ENCODE measurements around the gene NEU4. TPM values are rescaled to one million over a fixed set of nuclear protein-coding genes. Genes with fewer than 3 reads are reported as not detected.
"Not testable (repeated sequence)": the region's sequence is repeated elsewhere in the genome, so short reads cannot be mapped to it uniquely, and the experiment has no call there.

Gene NEU4
- polyA plus RNA-seq, 1 donor, result 0.67 TPM

GRCh38 chr2:241775223-241776177, 33.5 kb upstream of the NEU4 start:
- no peaks in the 10 kb centered on the region for H3K36me3 ChIP-seq (ENCODE audit: control insufficient read depth, insufficient read depth, low read length)
- WGBS (ENCODE audit: insufficient coverage, low lambda C conversion rate), result no CpG with 5 or more reads among the region's 34 CpGs
- DNase-seq, result no peak
- H3K9me3 ChIP-seq (ENCODE audit: control insufficient read depth, low read depth, low read length), result no peaks in the 10 kb centered on the region
- no peak overlapping the region for H3K4me3 ChIP-seq (ENCODE audit: low read length)
- H3K27ac ChIP-seq (ENCODE audit: low read length), result no peak overlapping the region
- H3K27me3 ChIP-seq (ENCODE audit: control insufficient read depth, insufficient read depth, low read length), result peaks cover 4% of the 10 kb centered on the region
- H3K4me1 ChIP-seq (ENCODE audit: control insufficient read depth, insufficient read depth, low read length), result peaks cover 20% of the 10 kb centered on the region

GRCh38 chr2:241776336-241777169, 32.4 kb upstream of the NEU4 start, which contains the start of gene GAL3ST2:
TSS of gene GAL3ST2 (plus strand) at chr2:241776822. CDS start at chr2:241776956, 134 bp downstream.
- Histone ChIP-seq H3K4me3 (ENCODE audit: low read length) (no peak within 1 kb of the TSS), H3K9me3 (ENCODE audit: control insufficient read depth, low read depth, low read length) (no peaks in the 10 kb centered on the region), H3K36me3 (ENCODE audit: control insufficient read depth, insufficient read depth, low read length) (no peaks in the 10 kb centered on the region), H3K4me1 (ENCODE audit: control insufficient read depth, insufficient read depth, low read length) (peaks cover 10% of the 10 kb centered on the region), H3K27me3 (ENCODE audit: control insufficient read depth, insufficient read depth, low read length) (peaks cover 4% of the 10 kb centered on the region), H3K27ac (ENCODE audit: low read length) (no peak within 1 kb of the TSS)
- no peak for DNase-seq
- WGBS (ENCODE audit: insufficient coverage, low lambda C conversion rate), result no CpG with 5 or more reads among the region's 27 CpGs

- WGBS (ENCODE audit: insufficient coverage, low lambda C conversion rate), result no CpG with 5 or more reads among the region's 22 CpGs
- Histone ChIP-seq H3K4me3 (ENCODE audit: low read length) (no peak overlapping the region), H3K27me3 (ENCODE audit: control insufficient read depth, insufficient read depth, low read length) (peaks cover 4% of the 10 kb centered on the region), H3K9me3 (ENCODE audit: control insufficient read depth, low read depth, low read length) (no peaks in the 10 kb centered on the region), H3K36me3 (ENCODE audit: control insufficient read depth, insufficient read depth, low read length) (no peaks in the 10 kb centered on the region), H3K27ac (ENCODE audit: low read length) (no peak overlapping the region), H3K4me1 (ENCODE audit: control insufficient read depth, insufficient read depth, low read length) (peaks cover 4% of the 10 kb centered on the region)
- no peak for DNase-seq
These were observed 31.8 kb upstream of the NEU4 start for GRCh38 chr2:241777170-241777685.

- peaks cover 2% of the 10 kb centered on the region for H3K27me3 ChIP-seq (ENCODE audit: control insufficient read depth, insufficient read depth, low read length)
- H3K4me3 ChIP-seq (ENCODE audit: low read length), result no peak overlapping the region
- H3K9me3 ChIP-seq (ENCODE audit: control insufficient read depth, low read depth, low read length), result no peaks in the 10 kb centered on the region
- no peak for DNase-seq
- H3K36me3 ChIP-seq (ENCODE audit: control insufficient read depth, insufficient read depth, low read length), result no peaks in the 10 kb centered on the region
- H3K4me1 ChIP-seq (ENCODE audit: control insufficient read depth, insufficient read depth, low read length), result no peaks in the 10 kb centered on the region
- WGBS (ENCODE audit: insufficient coverage, low lambda C conversion rate), result no CpG with 5 or more reads among the region's 21 CpGs
- no peak overlapping the region for H3K27ac ChIP-seq (ENCODE audit: low read length)
These were observed 31.0 kb upstream of the NEU4 start for GRCh38 chr2:241777686-241778627.

- Histone ChIP-seq H3K9me3 (ENCODE audit: control insufficient read depth, low read depth, low read length) (no peaks in the 10 kb centered on the region), H3K27ac (ENCODE audit: low read length) (no peak overlapping the region), H3K27me3 (ENCODE audit: control insufficient read depth, insufficient read depth, low read length) (no peaks in the 10 kb centered on the region), H3K36me3 (ENCODE audit: control insufficient read depth, insufficient read depth, low read length) (no peaks in the 10 kb centered on the region), H3K4me1 (ENCODE audit: control insufficient read depth, insufficient read depth, low read length) (no peaks in the 10 kb centered on the region), H3K4me3 (ENCODE audit: low read length) (no peak overlapping the region)
- 80% methylated on average over 4 of the region's 5 CpGs for WGBS (ENCODE audit: insufficient coverage, low lambda C conversion rate)
- no peak for DNase-seq
These were observed 27.9 kb upstream of the NEU4 start for GRCh38 chr2:241780939-241781569.

- not testable (repeated sequence) for H3K4me3 ChIP-seq (ENCODE audit: low read length); H3K36me3 ChIP-seq (ENCODE audit: control insufficient read depth, insufficient read depth, low read length); H3K27ac ChIP-seq (ENCODE audit: low read length); DNase-seq; H3K27me3 ChIP-seq (ENCODE audit: control insufficient read depth, insufficient read depth, low read length); H3K4me1 ChIP-seq (ENCODE audit: control insufficient read depth, insufficient read depth, low read length); H3K9me3 ChIP-seq (ENCODE audit: control insufficient read depth, low read depth, low read length)
- 100% methylated on average over 1 of the region's 3 CpGs for WGBS (ENCODE audit: insufficient coverage, low lambda C conversion rate)
These were observed 26.9 kb upstream of the NEU4 start for GRCh38 chr2:241782053-241782452.

GRCh38 chr2:241788135-241788534, 20.9 kb upstream of the NEU4 start:
- Histone ChIP-seq H3K36me3 (ENCODE audit: control insufficient read depth, insufficient read depth, low read length) (no peaks in the 10 kb centered on the region), H3K4me3 (ENCODE audit: low read length) (no peak overlapping the region), H3K27me3 (ENCODE audit: control insufficient read depth, insufficient read depth, low read length) (no peaks in the 10 kb centered on the region), H3K9me3 (ENCODE audit: control insufficient read depth, low read depth, low read length) (no peaks in the 10 kb centered on the region), H3K27ac (ENCODE audit: low read length) (no peak overlapping the region), H3K4me1 (ENCODE audit: control insufficient read depth, insufficient read depth, low read length) (no peaks in the 10 kb centered on the region)
- WGBS (ENCODE audit: insufficient coverage, low lambda C conversion rate), result no CpG with 5 or more reads among the region's 4 CpGs
- DNase-seq, result no peak

GRCh38 chr2:241788572-241788971, 20.4 kb upstream of the NEU4 start:
- no CpG with 5 or more reads among the region's 3 CpGs for WGBS (ENCODE audit: insufficient coverage, low lambda C conversion rate)
- no peak for DNase-seq

GRCh38 chr2:241791385-241791784, 17.6 kb upstream of the NEU4 start:
- H3K4me1 ChIP-seq (ENCODE audit: control insufficient read depth, insufficient read depth, low read length); H3K27me3 ChIP-seq (ENCODE audit: control insufficient read depth, insufficient read depth, low read length); DNase-seq; H3K36me3 ChIP-seq (ENCODE audit: control insufficient read depth, insufficient read depth, low read length); H3K27ac ChIP-seq (ENCODE audit: low read length); H3K4me3 ChIP-seq (ENCODE audit: low read length); H3K9me3 ChIP-seq (ENCODE audit: control insufficient read depth, low read depth, low read length): not testable (repeated sequence)
- no CpG with 5 or more reads among the region's 3 CpGs for WGBS (ENCODE audit: insufficient coverage, low lambda C conversion rate)

More at GRCh38 chr2:241788572-241788971, 20.4 kb upstream of the NEU4 start:
- no peak overlapping the region for H3K4me3 ChIP-seq (ENCODE audit: low read length)
- no peaks in the 10 kb centered on the region for H3K9me3 ChIP-seq (ENCODE audit: control insufficient read depth, low read depth, low read length)
- no peaks in the 10 kb centered on the region for H3K27me3 ChIP-seq (ENCODE audit: control insufficient read depth, insufficient read depth, low read length)
- no peak overlapping the region for H3K27ac ChIP-seq (ENCODE audit: low read length)
- no peaks in the 10 kb centered on the region for H3K4me1 ChIP-seq (ENCODE audit: control insufficient read depth, insufficient read depth, low read length)
- no peaks in the 10 kb centered on the region for H3K36me3 ChIP-seq (ENCODE audit: control insufficient read depth, insufficient read depth, low read length)
